NT2/D1 (cell line): ENCODE results near the gene MED15.
"Not testable (repeated sequence)": the region's sequence is repeated elsewhere in the genome, so short reads cannot be mapped to it uniquely, and the experiment has no call there.

Experiments used
- DNase-seq: peaks from one replicate; pipeline ENCODE4 v3.0.0-alpha.2; 2011; ENCODE audit warnings: low read depth, low spot score
- H3K27me3 ChIP-seq: 2 replicates; pipeline ENCODE4 v1.6.0; 2011; ENCODE audit warnings: mild to moderate bottlenecking; ENCODE audit not compliant: insufficient read length, insufficient read depth
- H3K36me3 ChIP-seq: 2 replicates; pipeline ENCODE4 v1.6.1; 2011; ENCODE audit warnings: mild to moderate bottlenecking, low read length, mixed read lengths; ENCODE audit not compliant: insufficient read depth, insufficient read length
- H3K4me1 ChIP-seq: 2 replicates; pipeline ENCODE4 v1.5.1; 2011; ENCODE audit not compliant: insufficient read depth, insufficient read length
- H3K4me3 ChIP-seq: 2 replicates; pipeline ENCODE4 v1.5.1; 2011; ENCODE audit warnings: low read depth; ENCODE audit not compliant: insufficient read length
- H3K9ac ChIP-seq: 2 replicates; pipeline ENCODE4 v1.6.0; 2011; ENCODE audit warnings: low read depth; ENCODE audit not compliant: insufficient read length
- H3K9me3 ChIP-seq: 2 replicates; pipeline ENCODE4 v1.5.1; 2011; ENCODE audit warnings: mild to moderate bottlenecking, low read length; ENCODE audit not compliant: insufficient read depth
- SUZ12 ChIP-seq: IDR thresholded peaks from 2 replicates; pipeline ENCODE4 v1.6.1; 2011; ENCODE audit not compliant: insufficient read length, insufficient read depth; ENCODE audit errors: extremely low read depth
- YY1 ChIP-seq: IDR thresholded peaks from 2 replicates; pipeline ENCODE4 v1.6.1; 2011; ENCODE audit not compliant: insufficient read length, insufficient read depth
- ZNF274 ChIP-seq: IDR thresholded peaks from 2 replicates; pipeline ENCODE4 v1.6.1; 2011; ENCODE audit warnings: mild to moderate bottlenecking, low read depth, low read length

MED15 gene

GRCh38 chr22:20591660-20592310 is 84.4 kb downstream of the MED15 start:
- H3K27me3 ChIP-seq, result no peaks in the 10 kb centered on the region
- H3K4me3 ChIP-seq, result no peak overlapping the region
- TF ChIP-seq SUZ12, result no peak
- no peak for TF ChIP-seq YY1
- no peak for TF ChIP-seq ZNF274
- H3K9me3 ChIP-seq, result no peaks in the 10 kb centered on the region
- DNase-seq, result no peak
- peaks cover 15% of the 10 kb centered on the region for H3K36me3 ChIP-seq
- peaks cover 8% of the 10 kb centered on the region for H3K4me1 ChIP-seq
- peak overlapping the region; percentile 50 for H3K9ac ChIP-seq

GRCh38 chr22:20594038-20594437 is 86.6 kb downstream of the MED15 start:
- H3K9me3 ChIP-seq, H3K27me3 ChIP-seq, H3K9ac ChIP-seq, H3K4me1 ChIP-seq, H3K36me3 ChIP-seq, DNase-seq, H3K4me3 ChIP-seq: not testable (repeated sequence)

- not testable (repeated sequence) for H3K4me3 ChIP-seq, H3K9ac ChIP-seq, H3K9me3 ChIP-seq, H3K4me1 ChIP-seq, DNase-seq, H3K27me3 ChIP-seq, H3K36me3 ChIP-seq
These were observed 87.1 kb downstream of the MED15 start for GRCh38 chr22:20594486-20594885.

- TF ChIP-seq ZNF274, result no peak
- TF ChIP-seq SUZ12, result no peak
- TF ChIP-seq YY1, result no peak
- Histone ChIP-seq H3K4me1 (peaks cover 8% of the 10 kb centered on the region), H3K27me3 (no peaks in the 10 kb centered on the region), H3K9ac (no peak overlapping the region), H3K4me3 (no peak overlapping the region), H3K36me3 (no peaks in the 10 kb centered on the region), H3K9me3 (no peaks in the 10 kb centered on the region)
- no peak for DNase-seq
These were observed 88.1 kb downstream of the MED15 start for GRCh38 chr22:20595461-20595860.

- no peaks in the 10 kb centered on the region for H3K9me3 ChIP-seq
- no peaks in the 10 kb centered on the region for H3K27me3 ChIP-seq
- no peaks in the 10 kb centered on the region for H3K36me3 ChIP-seq
- TF ChIP-seq ZNF274 (no peak), SUZ12 (no peak), YY1 (no peak)
- no peaks in the 10 kb centered on the region for H3K4me1 ChIP-seq
- DNase-seq, result no peak
- no peak overlapping the region for H3K9ac ChIP-seq
- no peak overlapping the region for H3K4me3 ChIP-seq
These were observed 91.7 kb downstream of the MED15 start for GRCh38 chr22:20599117-20599516.

GRCh38 chr22:20600137-20600673 is 92.8 kb downstream of the MED15 start:
- no peaks in the 10 kb centered on the region for H3K4me1 ChIP-seq

GRCh38 chr22:20601308-20601707 is 93.9 kb downstream of the MED15 start:
- Histone ChIP-seq H3K9ac (no peak overlapping the region), H3K4me3 (no peak overlapping the region), H3K36me3 (no peaks in the 10 kb centered on the region), H3K4me1 (peaks cover 5% of the 10 kb centered on the region), H3K27me3 (no peaks in the 10 kb centered on the region), H3K9me3 (no peaks in the 10 kb centered on the region)
- no peak for TF ChIP-seq ZNF274
- TF ChIP-seq SUZ12, result no peak
- TF ChIP-seq YY1, result no peak
- no peak for DNase-seq

More at GRCh38 chr22:20600137-20600673, 92.8 kb downstream of the MED15 start:
- Histone ChIP-seq H3K27me3 (no peaks in the 10 kb centered on the region), H3K36me3 (no peaks in the 10 kb centered on the region), H3K9me3 (no peaks in the 10 kb centered on the region), H3K4me3 (no peak overlapping the region), H3K9ac (no peak overlapping the region)
- no peak for DNase-seq
- TF ChIP-seq YY1 (no peak), ZNF274 (no peak), SUZ12 (no peak)

- Histone ChIP-seq H3K27me3 (peaks cover 4% of the 10 kb centered on the region), H3K4me1 (peaks cover 13% of the 10 kb centered on the region), H3K36me3 (no peaks in the 10 kb centered on the region), H3K9me3 (no peaks in the 10 kb centered on the region), H3K9ac (no peak overlapping the region), H3K4me3 (no peak overlapping the region)
- no peak for DNase-seq
- TF ChIP-seq ZNF274, result no peak
- TF ChIP-seq YY1, result no peak
- no peak for TF ChIP-seq SUZ12
These were observed 95.3 kb downstream of the MED15 start for GRCh38 chr22:20602609-20603164.
